K562 (cell line): Measurements from ENCODE around the gene SLC1A1. TPM values are rescaled to one million over a fixed set of nuclear protein-coding genes. Genes with fewer than 3 reads are reported as not detected.

ENCODE experiments used
- ATAC-seq: fragments of 200-7000 bp; cut with Tn5 transposase; 3 replicates; pipeline ENCODE4 v1.9.1; 2020; ENCODE audit warnings: moderate library complexity
- BruUV-seq: library from RNA; stranded (reverse); fragments of 400-500 nt; replicated peaks from 2 replicates; lab custom pipeline; 2021; lab: Mats Ljungman, UMichigan
- CTCF ChIA-PET: fragments of 300-600 bp; formaldehyde crosslinking; extraction: SDS; loops from one replicate; lab custom pipeline; 2021; ENCODE audit warnings: low intra/inter-chr PET ratio; lab: Yijun Ruan, JAX
- POLR2A ChIA-PET: fragments of 300-600, 350-650 bp; sonication (Branson Sonifier 250); formaldehyde crosslinking; extraction: SDS; loops from one replicate; lab custom pipeline; 2021; ENCODE audit warnings: antibody characterized with exemption, inconsistent platforms; lab: Yijun Ruan, JAX
- DNase-seq, 4 experiments: peaks; one replicate each; pipeline versions ENCODE4 v3.0.0 to v3.0.0-alpha.2; 2011 to 2018; ENCODE audit warnings: low spot score in 3 of 4, mixed read lengths in 3 of 4; ENCODE audit errors: extremely low read depth in 1 of 4
- FAIRE-seq: peaks from 2 replicates; lab custom pipeline; 2011; peaks lifted over from hg19 to GRCh38; lab: Jason Lieb, UNC
- H2AFZ ChIP-seq: 2 replicates; pipeline ENCODE4 v1.6.0; 2011; ENCODE audit warnings: low read depth, low read length, control low read depth, inconsistent platforms
- H3K27ac ChIP-seq: fragments of 200-600 bp; 3 replicates; pipeline ENCODE4 v1.8.0; 2011; ENCODE audit warnings: low read depth, mild to moderate bottlenecking, control low read depth, inconsistent platforms, low read length, moderate library complexity, mixed read lengths; ENCODE audit errors: extremely low read depth
- H3K27me3 ChIP-seq, 2 experiments: fragments of 300-600 bp in 1 of 2; 2 replicates in 1 of 2; 3 replicates in 1 of 2; pipeline versions ENCODE4 v1.6.0 to v1.8.0; 2011; ENCODE audit warnings: inconsistent platforms in 2 of 2, low read length in 2 of 2, mild to moderate bottlenecking in 1 of 2, mixed read lengths in 1 of 2, moderate library complexity in 1 of 2; ENCODE audit not compliant: control insufficient read depth in 2 of 2, insufficient read depth in 2 of 2
- H3K36me3 ChIP-seq: fragments of 300-600 bp; 3 replicates; pipeline ENCODE4 v1.8.0; 2011; ENCODE audit warnings: mild to moderate bottlenecking, low read length, inconsistent platforms; ENCODE audit not compliant: control insufficient read depth, insufficient read depth
- H3K4me1 ChIP-seq, 2 experiments: fragments of 200-600 bp in 1 of 2; replicated peaks in 1 of 2; 2 replicates in 1 of 2; 3 replicates in 1 of 2; pipeline versions ENCODE4 v1.5.1 to v1.8.0; 2011; ENCODE audit warnings: inconsistent platforms in 2 of 2, low read length in 2 of 2, mild to moderate bottlenecking in 1 of 2, mixed read lengths in 1 of 2, moderate library complexity in 1 of 2; ENCODE audit not compliant: control insufficient read depth in 2 of 2, insufficient read depth in 2 of 2
- H3K4me2 ChIP-seq: 2 replicates; pipeline ENCODE4 v1.6.1; 2011; ENCODE audit warnings: low read length, control low read depth, inconsistent platforms, mixed read lengths; ENCODE audit not compliant: insufficient read depth
- H3K4me3 ChIP-seq: fragments of 200-600 bp; sonication (generic), shearing (Covaris generic); 2 replicates; pipeline ENCODE4 v1.5.1; 2016; ENCODE audit warnings: control low read depth, inconsistent platforms
- H3K79me2 ChIP-seq: fragments of 200-600 bp; 3 replicates; pipeline ENCODE4 v1.8.0; 2011; ENCODE audit warnings: low read length, inconsistent platforms; ENCODE audit not compliant: control insufficient read depth, insufficient read depth
- H3K9ac ChIP-seq, 2 experiments: 2 replicates each; pipeline versions ENCODE4 v1.6.0 to v1.6.1; 2011; ENCODE audit warnings: low read depth in 2 of 2, low read length in 2 of 2, control low read depth in 1 of 2, inconsistent platforms in 1 of 2, mild to moderate bottlenecking in 1 of 2, mixed read lengths in 1 of 2; ENCODE audit not compliant: insufficient read depth in 1 of 2
- H3K9me1 ChIP-seq: one replicate; pipeline ENCODE4 v1.6.0; 2011; ENCODE audit warnings: inconsistent platforms, mild to moderate bottlenecking, low read length, moderate library complexity; ENCODE audit not compliant: control insufficient read depth, insufficient read depth
- H3K9me3 ChIP-seq: replicated peaks from 2 replicates; pipeline ENCODE4 v1.5.1; 2011; ENCODE audit warnings: low read depth, low read length, inconsistent platforms; ENCODE audit not compliant: control insufficient read depth, insufficient read depth
- H4K20me1 ChIP-seq: replicated peaks from 2 replicates; pipeline ENCODE4 v1.6.1; 2011; ENCODE audit warnings: low read length, inconsistent platforms, mixed read lengths; ENCODE audit not compliant: control insufficient read depth, insufficient read depth
- HSF4 ChIP-seq: fragments of 250-450 bp; sonication (Bioruptor Pico); IDR thresholded peaks from 2 replicates; pipeline ENCODE4 v2.1.2; 2022; ENCODE audit warnings: mild to moderate bottlenecking, moderate library complexity, borderline replicate concordance
- SNIP1 ChIP-seq: fragments of 450-650 bp; IDR thresholded peaks from 2 replicates; pipeline ENCODE4 v1.7.1; 2017; ENCODE audit warnings: low read depth, mild to moderate bottlenecking
- ZNF277 ChIP-seq: fragments of 250-450 bp; sonication (Bioruptor Pico); IDR thresholded peaks from 2 replicates; pipeline ENCODE4 v1.8.0; 2022; ENCODE audit warnings: inconsistent platforms, mild to moderate bottlenecking, moderate library complexity, borderline replicate concordance
- ZNF316 ChIP-seq: fragments of 450-650 bp; IDR thresholded peaks from 2 replicates; pipeline ENCODE4 v1.6.1; 2016
- WGBS: fragments of 100-300 bp; shearing (Covaris generic); methylation state at CpG from one replicate; pipeline ENCODE4 v1.1.6; 2016; ENCODE audit warnings: low coverage, mixed read lengths; ENCODE audit not compliant: insufficient coverage; ENCODE audit errors: missing lambda C conversion rate; 5-methylcytosine and 5-hydroxymethylcytosine counted together
- in situ Hi-C: fragments of 300-500 bp; cut with MboI; formaldehyde crosslinking; loops from 4 replicates; pipeline ENCODE4 v1.15.0; 2018; ENCODE audit warnings: inconsistent platforms, mixed read lengths
- intact Hi-C: fragments of 100-400 bp; cut with micrococcal nuclease; formaldehyde crosslinking; loops from 2 replicates; pipeline ENCODE4 v1.14.2; 2022
- polyA plus RNA-seq, 8 experiments: library from polyadenylated mRNA; depleted of rRNA in 4 of 8; stranded (reverse) in 5 of 8; unstranded in 3 of 8; fragments of >200 nt; fragmentation: Nextera tagmentation in 2 of 8; fragmentation: Illumina TruSeq in 1 of 8; extraction: Ambion mirVana in 2 of 8; extraction: Trizol in 1 of 8; gene quantifications; 2 replicates each; pipeline versions ENCODE4 v1.2.1 to v1.2.3, GENCODE V29; 2011 to 2014; ENCODE audit warnings: inconsistent platforms in 1 of 8, missing spikeins in 1 of 8
- total RNA-seq, 7 experiments: library from RNA; depleted of rRNA in 6 of 7; stranded (reverse); fragments of >200 nt in 6 of 7; fragmentation: Illumina TruSeq in 2 of 7; extraction: Trizol in 2 of 7; gene quantifications; 2 replicates each; pipeline versions ENCODE4 v1.2.1 to v1.2.3, GENCODE V29; 2011 to 2021; ENCODE audit warnings: low replicate concordance in 1 of 7

SLC1A1 gene
- total and polyA plus RNA-seq, 9 of the 15 experiments (the other 6 are each of a cell fraction or from before 2014, with no cell fraction given) = 0.11 to 0.16 TPM; not detected in 7

- Histone ChIP-seq H2AFZ (no peak overlapping the region), H3K4me1 (no peaks in the 10 kb centered on the region), H3K9ac (no peak overlapping the region), H3K9me1 (no peaks in the 10 kb centered on the region), H3K4me3 (no peak overlapping the region), H4K20me1 (no peaks in the 10 kb centered on the region), H3K9me3 (no peaks in the 10 kb centered on the region), H3K79me2 (no peaks in the 10 kb centered on the region), H3K36me3 (no peaks in the 10 kb centered on the region), H3K27me3 (peaks cover 0 to 11% of the 10 kb centered on the region in 2 experiments; a peak in 3 of 5 replicates), H3K27ac (no peak overlapping the region), H3K4me2 (no peak overlapping the region)
- ChIA-PET CTCF (no interaction called here), POLR2A (no interaction called here)
- no peak for ATAC-seq
- DNase-seq = no peak
- intact Hi-C loops = no loop called here
- no peak for FAIRE-seq
- no TSS peak for BruUV-seq
- TF ChIP-seq ZNF316 = peak; percentile 55
- TF ChIP-seq SNIP1 = no peak
- in situ Hi-C loops = no loop called here
- 0% methylated on average over 2 of the region's 2 CpGs for WGBS
Observed at GRCh38 chr9:4594994-4595393, 104.7 kb downstream of the SLC1A1 start.

GRCh38 chr9:4596165-4596922 lies 106.1 kb downstream of the SLC1A1 start:
- POLR2A ChIA-PET = no interaction called here
- no peak overlapping the region for H3K27ac ChIP-seq
- DNase-seq = no peak

More at GRCh38 chr9:4596165-4596922, 106.1 kb downstream of the SLC1A1 start:
- in situ Hi-C loops = no loop called here
- intact Hi-C loops = no loop called here
- H2AFZ ChIP-seq = no peak overlapping the region
- no peaks in the 10 kb centered on the region for H4K20me1 ChIP-seq
- H3K9me3 ChIP-seq = no peaks in the 10 kb centered on the region
- ATAC-seq (no peak), FAIRE-seq (no peak)
- WGBS = 1% methylated on average over 11 of the region's 11 CpGs
- H3K9ac ChIP-seq = no peak overlapping the region
- H3K79me2 ChIP-seq = no peaks in the 10 kb centered on the region
- BruUV-seq = no TSS peak
- no peaks in the 10 kb centered on the region for H3K9me1 ChIP-seq
- H3K4me2 ChIP-seq = no peak overlapping the region
- H3K27me3 ChIP-seq = peaks cover 0 to 5% of the 10 kb centered on the region in 2 experiments; a peak in 4 of 5 replicates
- CTCF ChIA-PET = no interaction called here
- no peaks in the 10 kb centered on the region for H3K36me3 ChIP-seq
- TF ChIP-seq ZNF277 = no peak
- TF ChIP-seq HSF4 = no peak
- H3K4me1 ChIP-seq = no peaks in the 10 kb centered on the region
- no peak overlapping the region for H3K4me3 ChIP-seq
